H1 (cell line): ENCODE measurements around the gene TLL1. TPM values are rescaled to one million over a fixed set of nuclear protein-coding genes. Genes with fewer than 3 reads are reported as not detected.

ENCODE experiments used
- ATF3 ChIP-seq: IDR thresholded peaks from 2 replicates; pipeline ENCODE4 v1.6.1; 2011; ENCODE audit warnings: low read depth, mild to moderate bottlenecking, low read length; ENCODE audit not compliant: insufficient read depth
- CHD1 ChIP-seq: IDR thresholded peaks from 2 replicates; pipeline ENCODE4 v1.6.1; 2012; ENCODE audit warnings: low read depth, low read length, improper control_type of control experiment
- CTBP2 ChIP-seq: IDR thresholded peaks from 2 replicates; pipeline ENCODE4 v1.7.0; 2011; ENCODE audit warnings: borderline replicate concordance, mild to moderate bottlenecking, moderate library complexity, mixed read lengths, low read length; ENCODE audit not compliant: insufficient read depth, insufficient read length
- E2F6 ChIP-seq: IDR thresholded peaks from 2 replicates; pipeline ENCODE4 v1.6.1; 2012; ENCODE audit warnings: inconsistent platforms
- EZH2 ChIP-seq: fragments of 200-600 bp; sonication (generic); IDR thresholded peaks from 2 replicates; pipeline ENCODE4 v1.7.1; 2012; ENCODE audit warnings: low read depth, mild to moderate bottlenecking, moderate library complexity, low read length, inconsistent platforms; ENCODE audit not compliant: severe bottlenecking
- GTF2F1 ChIP-seq: IDR thresholded peaks from 2 replicates; pipeline ENCODE4 v1.6.1; 2012; ENCODE audit warnings: low read depth, low read length, improper control_type of control experiment, borderline replicate concordance
- PHF8 ChIP-seq: fragments of 200-600 bp; sonication (generic); conservative IDR thresholded peaks from 2 replicates; pipeline ENCODE4 v1.7.1; 2012; ENCODE audit warnings: low read depth, mild to moderate bottlenecking, inconsistent platforms, low read length, moderate library complexity
- SIRT6 ChIP-seq: IDR thresholded peaks from one replicate; pipeline ENCODE4 v1.7.1; 2012; ENCODE audit warnings: low read length, inconsistent platforms
- polyA plus RNA-seq, 7 experiments: library from polyadenylated mRNA; depleted of rRNA in 3 of 7; stranded (reverse) in 5 of 7; unstranded in 2 of 7; fragments of >200 nt in 5 of 7; fragments of 200-250 nt in 2 of 7; gene quantifications; 1 replicate in 5 of 7; 2 replicates in 1 of 7; 4 replicates in 1 of 7; pipeline versions ENCODE4 v1.2.1 to v1.2.3, GENCODE V29; 2011 to 2013; ENCODE audit warnings: missing spikeins in 2 of 7, mixed read lengths in 2 of 7
- total RNA-seq: library from RNA; stranded (reverse); fragmentation: NEBNext Ultra II Directional; extraction: Animal tissue kit (Norgen Biotek cat#: 25700); gene quantifications from 2 replicates; pipeline ENCODE4 v1.2.1, GENCODE V29; 2021

Gene TLL1
- total and polyA plus RNA-seq, 2 of the 8 experiments (the other 6 are each of a cell fraction or from before 2014, with no cell fraction given): 0.18 to 1.1 TPM

DNA sequence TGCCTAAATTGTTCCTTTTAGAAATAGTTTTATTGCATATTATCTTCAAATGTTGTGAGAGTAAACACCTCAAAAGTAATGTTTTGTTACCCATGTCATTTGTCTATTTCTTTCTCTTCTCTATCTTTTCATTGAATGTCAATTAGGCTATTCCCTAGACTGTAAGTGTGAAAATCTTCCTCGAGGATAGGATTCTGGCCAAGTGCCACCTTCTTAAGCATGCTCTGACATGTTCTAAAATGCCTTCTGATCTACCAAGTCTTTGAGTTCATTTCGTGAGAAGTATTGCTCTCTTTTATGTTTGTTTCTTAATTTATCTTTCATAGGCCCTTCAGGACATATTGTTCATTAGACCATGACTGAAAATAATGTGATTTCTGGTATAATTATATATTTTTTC is 44.1 kb upstream of the TLL1 start (continued):
- no peak for TF ChIP-seq EZH2
- no peak for TF ChIP-seq SIRT6
- TF ChIP-seq CHD1: no peak
- TF ChIP-seq CTBP2: no peak
- TF ChIP-seq E2F6: no peak
- no peak for TF ChIP-seq PHF8
- no peak for TF ChIP-seq GTF2F1
- no peak for TF ChIP-seq ATF3
